ENCODE measurements around the gene IFT81.

GRCh38 chr12:110186059-110186458 is 61.9 kb downstream of the IFT81 start:
- TF ChIP-seq, protein P1, sequence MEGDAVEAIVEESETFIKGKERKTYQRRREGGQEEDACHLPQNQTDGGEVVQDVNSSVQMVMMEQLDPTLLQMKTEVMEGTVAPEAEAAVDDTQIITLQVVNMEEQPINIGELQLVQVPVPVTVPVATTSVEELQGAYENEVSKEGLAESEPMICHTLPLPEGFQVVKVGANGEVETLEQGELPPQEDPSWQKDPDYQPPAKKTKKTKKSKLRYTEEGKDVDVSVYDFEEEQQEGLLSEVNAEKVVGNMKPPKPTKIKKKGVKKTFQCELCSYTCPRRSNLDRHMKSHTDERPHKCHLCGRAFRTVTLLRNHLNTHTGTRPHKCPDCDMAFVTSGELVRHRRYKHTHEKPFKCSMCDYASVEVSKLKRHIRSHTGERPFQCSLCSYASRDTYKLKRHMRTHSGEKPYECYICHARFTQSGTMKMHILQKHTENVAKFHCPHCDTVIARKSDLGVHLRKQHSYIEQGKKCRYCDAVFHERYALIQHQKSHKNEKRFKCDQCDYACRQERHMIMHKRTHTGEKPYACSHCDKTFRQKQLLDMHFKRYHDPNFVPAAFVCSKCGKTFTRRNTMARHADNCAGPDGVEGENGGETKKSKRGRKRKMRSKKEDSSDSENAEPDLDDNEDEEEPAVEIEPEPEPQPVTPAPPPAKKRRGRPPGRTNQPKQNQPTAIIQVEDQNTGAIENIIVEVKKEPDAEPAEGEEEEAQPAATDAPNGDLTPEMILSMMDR (IDR thresholded peaks at IDR 0.05): no peak
- no peak for TF ChIP-seq POLR2A (IDR thresholded peaks at IDR 0.05)

Data from tibial nerve (tissue), 3 donors.